GM23248 (cell line): ENCODE results near the gene ATP6V1E1. TPM values are rescaled to one million over a fixed set of nuclear protein-coding genes. Genes with fewer than 3 reads are reported as not detected.
A peak's percentile ranks its signal among the peaks of the same experiment; 100 is the strongest.

ENCODE experiments used
- DNase-seq: peaks from one replicate; pipeline ENCODE4 v3.0.0-alpha.2; 2015
- H2AFZ ChIP-seq: fragments of 200-600 bp; sonication (generic); 2 replicates; pipeline ENCODE4 v1.6.1; 2016; ENCODE audit warnings: antibody characterized with exemption
- H3F3A ChIP-seq: fragments of 200-600 bp; sonication (generic); 2 replicates; pipeline ENCODE4 v1.6.1; 2016; ENCODE audit warnings: mild to moderate bottlenecking, antibody characterized with exemption, mixed run types; ENCODE audit not compliant: insufficient read depth
- H3K27ac ChIP-seq: fragments of 200-600 bp; sonication (generic); 2 replicates; pipeline ENCODE4 v1.5.1; 2016; ENCODE audit warnings: mild to moderate bottlenecking
- H3K27me3 ChIP-seq: fragments of 200-600 bp; sonication (generic); replicated peaks from 2 replicates; pipeline ENCODE4 v1.6.1; 2016; ENCODE audit warnings: mild to moderate bottlenecking; ENCODE audit not compliant: insufficient read depth
- H3K36me3 ChIP-seq: fragments of 200-600 bp; sonication (generic); 2 replicates; pipeline ENCODE4 v1.6.1; 2016; ENCODE audit warnings: low read depth, mild to moderate bottlenecking
- H3K4me1 ChIP-seq: fragments of 200-600 bp; sonication (generic); 2 replicates; pipeline ENCODE4 v1.6.1; 2016; ENCODE audit warnings: mild to moderate bottlenecking; ENCODE audit not compliant: insufficient read depth
- H3K4me2 ChIP-seq: fragments of 200-600 bp; sonication (generic); one replicate; pipeline ENCODE4 v1.6.1; 2016; ENCODE audit warnings: mild to moderate bottlenecking; ENCODE audit not compliant: unreplicated experiment
- H3K4me3 ChIP-seq: fragments of 200-600 bp; sonication (generic); 2 replicates; pipeline ENCODE4 v1.5.1; 2016; ENCODE audit warnings: mild to moderate bottlenecking
- H3K79me2 ChIP-seq: fragments of 200-600 bp; sonication (generic); 2 replicates; pipeline ENCODE4 v1.6.1; 2016; ENCODE audit warnings: mild to moderate bottlenecking; ENCODE audit not compliant: insufficient read depth
- H3K9ac ChIP-seq: fragments of 200-600 bp; sonication (generic); 2 replicates; pipeline ENCODE4 v1.6.1; 2016; ENCODE audit warnings: mild to moderate bottlenecking
- H3K9me2 ChIP-seq: fragments of 200-600 bp; sonication (generic); 2 replicates; pipeline ENCODE4 v1.6.1; 2016; ENCODE audit warnings: mixed run types, mild to moderate bottlenecking, moderate library complexity; ENCODE audit not compliant: insufficient read depth
- H3K9me3 ChIP-seq: fragments of 200-600 bp; sonication (generic); one replicate; pipeline ENCODE4 v1.6.1; 2017; ENCODE audit warnings: low read depth
- H4K20me1 ChIP-seq: fragments of 200-600 bp; sonication (generic); 2 replicates; pipeline ENCODE4 v1.6.0; 2016; ENCODE audit not compliant: insufficient read depth
- EZH2 ChIP-seq: fragments of 200-600 bp; sonication (generic); IDR thresholded peaks from 2 replicates; pipeline ENCODE4 v1.6.1; 2018; ENCODE audit warnings: antibody characterized with exemption, mild to moderate bottlenecking; ENCODE audit not compliant: insufficient read depth, poor library complexity, severe bottlenecking
- EZH2phosphoT487 ChIP-seq: fragments of 200-600 bp; sonication (generic); IDR thresholded peaks from 2 replicates; pipeline ENCODE4 v1.6.1; 2018; ENCODE audit warnings: antibody characterized with exemption, moderate library complexity, mild to moderate bottlenecking, low read depth; ENCODE audit not compliant: insufficient read depth
- WGBS, 2 experiments: methylation state at CpG; one replicate each; pipeline ENCODE4 v1.1.6; 2015 to 2017; ENCODE audit warnings: low lambda C conversion rate in 2 of 2, low coverage in 1 of 2; ENCODE audit errors: missing lambda C conversion rate in 2 of 2; 5-methylcytosine and 5-hydroxymethylcytosine counted together
- in situ Hi-C: fragments of 300-500 bp; cut with MboI; formaldehyde crosslinking; loops from 2 replicates; pipeline ENCODE4 v1.15.0; 2020
- polyA plus RNA-seq: library from polyadenylated mRNA; unstranded; fragments of >200 nt; fragmentation: Nextera tagmentation; extraction: Ambion mirVana; gene quantifications from 2 replicates; pipeline ENCODE4 v1.2.1, GENCODE V29; 2016
- total RNA-seq: library from RNA; depleted of rRNA; stranded (reverse); fragments of >200 nt; shearing (Covaris generic); gene quantifications from 2 replicates; pipeline ENCODE4 v1.2.3, GENCODE V29; 2014

ATP6V1E1 gene
- total and polyA plus RNA-seq, 2 experiments from 2014 or later: 113 to 131 TPM

DNA sequence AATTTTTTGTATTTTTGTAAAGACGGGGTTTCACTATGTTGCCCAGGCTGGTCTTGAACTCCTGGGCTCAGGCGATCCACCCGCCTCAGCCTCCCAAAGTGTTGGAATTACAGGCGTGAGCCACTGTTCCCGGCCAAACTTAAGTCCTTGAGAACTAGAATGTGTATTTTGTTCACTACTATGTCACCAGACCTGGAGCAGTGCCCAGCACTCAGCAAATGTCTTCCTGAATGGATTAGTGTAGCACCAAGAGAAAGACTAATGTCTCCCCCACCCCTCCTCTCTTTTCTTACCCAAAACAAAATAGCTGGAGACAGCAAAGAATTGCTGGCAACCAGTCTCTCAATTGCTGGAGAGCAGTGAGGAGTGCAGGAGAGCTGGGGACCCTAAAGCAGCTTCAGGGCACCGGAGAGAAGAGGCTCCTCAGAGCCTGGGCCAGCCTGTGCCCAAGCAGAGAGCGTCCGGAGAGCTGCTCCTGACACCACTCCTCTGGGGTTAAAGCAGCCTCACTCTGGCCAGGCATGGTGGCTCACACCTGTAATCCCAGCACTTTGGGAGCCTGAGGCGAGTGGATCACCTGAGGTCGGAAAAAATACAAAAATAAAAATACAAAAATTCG is 50.3 kb downstream of the ATP6V1E1 start:
- DNase-seq: peak; percentile 70
- H3K4me3 ChIP-seq: no peak overlapping the region
- H3K79me2 ChIP-seq: no peaks in the 10 kb centered on the region
- no peaks in the 10 kb centered on the region for H4K20me1 ChIP-seq
- TF ChIP-seq EZH2phosphoT487 (no peak), EZH2 (no peak)
- H3K36me3 ChIP-seq: no peaks in the 10 kb centered on the region
- in situ Hi-C loops: no loop called here
- peak overlapping the region; percentile 0; the same call in 1 of the 2 replicates for H2AFZ ChIP-seq
- H3F3A ChIP-seq: 0 out of 2 replicates have a peak, but pooled peaks cover 11% of the 10 kb centered on the region
- no peaks in the 10 kb centered on the region for H3K27me3 ChIP-seq
- H3K9me3 ChIP-seq: no peaks in the 10 kb centered on the region
- H3K9me2 ChIP-seq: no peaks in the 10 kb centered on the region
- 49 to 54% methylated on average over 11 of the region's 11 CpGs for WGBS, 2 experiments
- H3K27ac ChIP-seq: no peak overlapping the region
- peaks cover 15% of the 10 kb centered on the region; the same call in 1 of the 2 replicates for H3K4me1 ChIP-seq
- no peak overlapping the region for H3K9ac ChIP-seq
- no peak overlapping the region for H3K4me2 ChIP-seq

DNA sequence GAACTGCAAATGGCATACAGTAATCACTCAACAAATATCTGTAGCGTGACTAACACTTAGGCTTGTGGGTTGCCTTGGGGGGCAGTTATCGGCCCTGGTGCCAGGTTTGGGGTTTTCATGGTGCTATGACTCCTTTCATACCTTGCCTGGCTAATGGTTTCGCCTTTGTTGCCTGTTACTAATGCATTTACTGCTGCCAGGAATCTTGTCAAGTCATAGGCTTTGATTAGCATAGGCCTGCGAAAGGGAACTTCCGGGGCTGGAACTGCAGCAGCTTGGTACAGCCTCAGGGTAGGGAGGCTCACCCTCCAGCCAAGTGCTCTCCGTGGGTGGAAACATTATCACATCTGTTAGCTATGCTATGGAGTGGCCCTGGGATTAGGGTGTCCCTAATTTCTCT is 52.1 kb downstream of the ATP6V1E1 start:
- Histone ChIP-seq H3K27ac (peak overlapping the region; percentile 73), H3F3A (peaks cover 17% of the 10 kb centered on the region), H3K9me3 (no peaks in the 10 kb centered on the region), H3K4me2 (no peak overlapping the region), H2AFZ (0 out of 2 replicates have a peak overlapping the region, but pooled peaks have one; percentile 4), H3K9ac (no peak overlapping the region), H3K36me3 (no peaks in the 10 kb centered on the region), H3K27me3 (no peaks in the 10 kb centered on the region), H3K79me2 (no peaks in the 10 kb centered on the region), H3K9me2 (no peaks in the 10 kb centered on the region), H3K4me1 (peaks cover 20% of the 10 kb centered on the region), H3K4me3 (no peak overlapping the region), H4K20me1 (no peaks in the 10 kb centered on the region)
- 0 out of 2 replicates have a peak, but pooled peaks have one; percentile 29 for TF ChIP-seq EZH2phosphoT487
- TF ChIP-seq EZH2: no peak
- peak; percentile 99 for DNase-seq
- in situ Hi-C loops: no loop called here
- 2% methylated on average over 6 of the region's 6 CpGs for WGBS, 2 experiments

- no peak for TF ChIP-seq EZH2phosphoT487
- in situ Hi-C loops: no loop called here
- Histone ChIP-seq H3K4me1 (peaks cover 25% of the 10 kb centered on the region), H3K36me3 (no peaks in the 10 kb centered on the region), H3K9ac (0 out of 2 replicates have a peak overlapping the region, but pooled peaks have one; percentile 3), H4K20me1 (no peaks in the 10 kb centered on the region), H3K4me2 (peak overlapping the region; percentile 22), H3K79me2 (no peaks in the 10 kb centered on the region), H3K27me3 (no peaks in the 10 kb centered on the region), H3K9me2 (no peaks in the 10 kb centered on the region), H3F3A (peaks cover 21% of the 10 kb centered on the region), H3K27ac (peak overlapping the region; percentile 73), H3K9me3 (no peaks in the 10 kb centered on the region), H3K4me3 (no peak overlapping the region), H2AFZ (0 out of 2 replicates have a peak overlapping the region, but pooled peaks have one; percentile 4)
- 15 to 18% methylated on average over 4 of the region's 4 CpGs for WGBS, 2 experiments
- peak; percentile 29 for DNase-seq
Observed at GRCh38 chr22:17575681-17576080, 52.9 kb downstream of the ATP6V1E1 start.

- Histone ChIP-seq H3F3A (peaks cover 21% of the 10 kb centered on the region), H3K4me1 (peaks cover 29% of the 10 kb centered on the region), H2AFZ (no peak overlapping the region), H3K27me3 (no peaks in the 10 kb centered on the region), H3K27ac (no peak overlapping the region), H3K4me2 (no peak overlapping the region), H3K79me2 (no peaks in the 10 kb centered on the region), H4K20me1 (no peaks in the 10 kb centered on the region), H3K9me3 (no peaks in the 10 kb centered on the region), H3K9me2 (no peaks in the 10 kb centered on the region), H3K4me3 (no peak overlapping the region), H3K36me3 (no peaks in the 10 kb centered on the region), H3K9ac (no peak overlapping the region)
- TF ChIP-seq EZH2: no peak
- no peak for TF ChIP-seq EZH2phosphoT487
- no peak for DNase-seq
- in situ Hi-C loops: no loop called here
- WGBS, 2 experiments: 85 to 92% methylated on average over 5 of the region's 5 CpGs
Observed at GRCh38 chr22:17575151-17575550, 53.4 kb downstream of the ATP6V1E1 start.
